KMS-11 (cell line): Measurements from ENCODE around the gene ACAP3.

Experiments
- H2AFZ ChIP-seq: fragments of 200-600 bp; sonication (generic); 2 replicates; pipeline ENCODE4 v1.6.1; 2016; ENCODE audit warnings: antibody characterized with exemption, mixed run types, low read depth
- H3K27ac ChIP-seq: fragments of 200-600 bp; sonication (generic); 2 replicates; pipeline ENCODE4 v1.6.1; 2016; ENCODE audit warnings: mild to moderate bottlenecking, mixed run types
- H3K27me3 ChIP-seq: fragments of 200-600 bp; sonication (generic); 2 replicates; pipeline ENCODE4 v1.6.1; 2017; ENCODE audit warnings: mild to moderate bottlenecking, low read depth, mixed run types, moderate library complexity; ENCODE audit not compliant: insufficient read depth
- H3K36me3 ChIP-seq: fragments of 200-600 bp; sonication (generic); 2 replicates; pipeline ENCODE4 v1.6.1; 2017; ENCODE audit warnings: mild to moderate bottlenecking, mixed run types; ENCODE audit not compliant: insufficient read depth
- H3K4me1 ChIP-seq: fragments of 200-600 bp; sonication (generic); 2 replicates; pipeline ENCODE4 v1.6.1; 2016; ENCODE audit warnings: mild to moderate bottlenecking, low read depth, mixed run types; ENCODE audit not compliant: poor library complexity, severe bottlenecking
- H3K4me2 ChIP-seq: fragments of 200-600 bp; sonication (generic); 2 replicates; pipeline ENCODE4 v1.7.0; 2016; ENCODE audit warnings: mild to moderate bottlenecking, mixed run types
- H3K4me3 ChIP-seq: fragments of 200-600 bp; sonication (generic); IDR thresholded peaks from 2 replicates; pipeline ENCODE4 v1.6.1; 2017; ENCODE audit warnings: low read depth, low read length, mixed read lengths; ENCODE audit not compliant: insufficient read depth
- H3K79me2 ChIP-seq: fragments of 200-600 bp; sonication (generic); 2 replicates; pipeline ENCODE4 v1.6.1; 2016; ENCODE audit warnings: low read depth, mixed run types; ENCODE audit not compliant: insufficient read depth
- H3K9ac ChIP-seq: fragments of 200-600 bp; sonication (generic); 2 replicates; pipeline ENCODE4 v1.6.1; 2016; ENCODE audit warnings: mild to moderate bottlenecking, mixed run types
- H4K20me1 ChIP-seq: fragments of 200-600 bp; sonication (generic); 2 replicates; pipeline ENCODE4 v1.6.1; 2016; ENCODE audit warnings: mild to moderate bottlenecking, mixed run types; ENCODE audit not compliant: insufficient read depth
- TF ChIP-seq, protein P1 (sequence below): fragments of 200-600 bp; sonication (generic); conservative IDR thresholded peaks from 2 replicates; pipeline ENCODE4 v1.6.1; 2017; ENCODE audit warnings: low read depth, mild to moderate bottlenecking, antibody characterized with exemption, low read length, moderate library complexity, mixed read lengths

ACAP3 gene

DNA sequence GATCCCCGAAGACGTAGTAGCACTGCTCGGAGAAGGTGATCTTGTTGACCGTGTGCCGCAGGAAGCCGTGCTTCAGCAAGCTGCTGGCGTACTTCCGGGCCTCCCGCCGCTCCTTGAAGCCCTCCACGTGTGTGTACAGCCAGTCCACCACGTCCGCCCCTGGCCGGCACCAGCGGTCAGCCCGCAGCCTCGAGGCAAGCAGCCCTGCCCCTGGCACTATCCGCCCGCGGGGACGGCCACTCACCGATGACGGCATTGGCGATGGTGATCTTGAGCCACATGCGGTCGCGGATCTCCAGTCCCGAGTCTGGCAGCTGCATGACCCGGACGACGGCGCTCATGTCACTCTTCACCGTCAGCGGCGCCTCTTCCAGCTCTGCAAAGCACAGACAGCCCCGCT lies 30.5 kb upstream of the ACAP3 start:
- Histone ChIP-seq H2AFZ (no peak overlapping the region), H3K27me3 (no peaks in the 10 kb centered on the region), H3K27ac (no peak overlapping the region), H3K4me1 (no peaks in the 10 kb centered on the region), H3K79me2 (no peaks in the 10 kb centered on the region), H4K20me1 (no peaks in the 10 kb centered on the region), H3K9ac (no peak overlapping the region), H3K36me3 (no peaks in the 10 kb centered on the region), H3K4me3 (no peak overlapping the region), H3K4me2 (no peak overlapping the region)
- TF ChIP-seq, protein P1, sequence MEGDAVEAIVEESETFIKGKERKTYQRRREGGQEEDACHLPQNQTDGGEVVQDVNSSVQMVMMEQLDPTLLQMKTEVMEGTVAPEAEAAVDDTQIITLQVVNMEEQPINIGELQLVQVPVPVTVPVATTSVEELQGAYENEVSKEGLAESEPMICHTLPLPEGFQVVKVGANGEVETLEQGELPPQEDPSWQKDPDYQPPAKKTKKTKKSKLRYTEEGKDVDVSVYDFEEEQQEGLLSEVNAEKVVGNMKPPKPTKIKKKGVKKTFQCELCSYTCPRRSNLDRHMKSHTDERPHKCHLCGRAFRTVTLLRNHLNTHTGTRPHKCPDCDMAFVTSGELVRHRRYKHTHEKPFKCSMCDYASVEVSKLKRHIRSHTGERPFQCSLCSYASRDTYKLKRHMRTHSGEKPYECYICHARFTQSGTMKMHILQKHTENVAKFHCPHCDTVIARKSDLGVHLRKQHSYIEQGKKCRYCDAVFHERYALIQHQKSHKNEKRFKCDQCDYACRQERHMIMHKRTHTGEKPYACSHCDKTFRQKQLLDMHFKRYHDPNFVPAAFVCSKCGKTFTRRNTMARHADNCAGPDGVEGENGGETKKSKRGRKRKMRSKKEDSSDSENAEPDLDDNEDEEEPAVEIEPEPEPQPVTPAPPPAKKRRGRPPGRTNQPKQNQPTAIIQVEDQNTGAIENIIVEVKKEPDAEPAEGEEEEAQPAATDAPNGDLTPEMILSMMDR: no peak

DNA sequence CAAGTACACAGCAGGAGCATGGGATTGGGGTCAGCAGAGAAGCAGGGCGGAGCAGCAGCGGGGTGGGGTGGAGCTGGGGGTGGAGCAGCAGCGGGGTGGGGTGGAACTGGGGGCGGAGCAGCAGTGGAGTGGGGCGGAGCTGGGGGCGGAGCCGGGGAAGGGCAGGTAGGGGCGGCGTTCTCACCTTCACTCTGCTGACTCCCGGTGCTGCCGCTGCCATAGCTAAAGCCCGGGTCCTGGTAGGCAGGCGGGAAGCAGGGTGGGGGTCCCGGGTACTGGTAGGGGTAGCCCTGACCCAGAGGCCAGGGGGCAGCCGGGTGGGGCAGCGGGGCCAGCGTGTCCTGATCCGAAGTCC lies 30.0 kb upstream of the ACAP3 start:
- H3K27me3 ChIP-seq: no peaks in the 10 kb centered on the region
- no peak overlapping the region for H2AFZ ChIP-seq
- H3K27ac ChIP-seq: no peak overlapping the region
- no peak overlapping the region for H3K9ac ChIP-seq
- TF ChIP-seq, protein P1: no peak
- no peak overlapping the region for H3K4me3 ChIP-seq
- H3K4me2 ChIP-seq: no peak overlapping the region
- H3K36me3 ChIP-seq: no peaks in the 10 kb centered on the region
- H3K4me1 ChIP-seq: no peaks in the 10 kb centered on the region
- H4K20me1 ChIP-seq: no peaks in the 10 kb centered on the region
- no peaks in the 10 kb centered on the region for H3K79me2 ChIP-seq

DNA sequence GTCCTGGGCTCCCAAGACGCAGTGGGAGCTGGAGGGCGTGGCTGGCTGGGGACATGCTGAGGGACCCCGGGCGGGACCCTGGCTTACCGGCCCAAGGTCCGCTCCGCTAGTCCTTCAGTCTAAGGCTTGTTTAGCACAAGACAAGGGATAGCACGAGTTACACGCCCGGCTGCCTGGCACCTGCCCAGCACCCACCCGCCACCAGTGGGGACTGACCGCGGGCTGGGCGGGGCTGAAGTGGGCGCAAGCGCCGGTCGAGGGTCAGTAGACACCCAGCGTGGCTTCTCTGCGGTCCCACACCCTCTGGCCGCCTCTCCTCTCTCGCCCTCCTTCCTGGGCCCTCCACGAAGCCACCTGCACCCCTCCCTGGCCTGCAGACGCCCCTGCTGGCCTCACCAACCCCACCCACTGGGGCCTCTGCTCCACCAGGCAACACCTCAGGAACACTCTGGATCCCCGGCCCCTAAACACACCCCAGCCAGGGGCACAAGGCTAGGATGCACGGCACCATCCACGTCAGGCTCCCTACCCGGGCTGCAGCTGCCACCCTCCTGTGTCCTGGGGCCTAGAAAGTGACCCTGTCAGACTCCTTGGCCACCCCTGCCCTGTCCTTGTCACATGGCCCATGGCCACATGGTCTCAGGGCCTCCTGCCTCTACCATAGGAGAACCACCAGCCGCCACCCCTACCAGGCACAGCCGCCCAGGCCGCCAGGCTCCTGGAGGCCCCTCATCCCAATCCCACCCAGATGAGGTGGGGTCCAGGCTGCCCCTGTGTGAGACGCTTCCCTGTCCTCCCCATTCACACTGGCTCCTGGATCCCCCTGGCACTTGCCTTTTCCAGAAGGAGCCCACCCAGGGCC lies 29.4 kb upstream of the ACAP3 start:
- Histone ChIP-seq H3K4me1 (no peaks in the 10 kb centered on the region), H2AFZ (no peak overlapping the region), H3K79me2 (no peaks in the 10 kb centered on the region), H3K4me2 (no peak overlapping the region), H4K20me1 (no peaks in the 10 kb centered on the region), H3K4me3 (no peak overlapping the region), H3K9ac (no peak overlapping the region), H3K36me3 (no peaks in the 10 kb centered on the region), H3K27me3 (no peaks in the 10 kb centered on the region), H3K27ac (no peak overlapping the region)
- TF ChIP-seq, protein P1: no peak

DNA sequence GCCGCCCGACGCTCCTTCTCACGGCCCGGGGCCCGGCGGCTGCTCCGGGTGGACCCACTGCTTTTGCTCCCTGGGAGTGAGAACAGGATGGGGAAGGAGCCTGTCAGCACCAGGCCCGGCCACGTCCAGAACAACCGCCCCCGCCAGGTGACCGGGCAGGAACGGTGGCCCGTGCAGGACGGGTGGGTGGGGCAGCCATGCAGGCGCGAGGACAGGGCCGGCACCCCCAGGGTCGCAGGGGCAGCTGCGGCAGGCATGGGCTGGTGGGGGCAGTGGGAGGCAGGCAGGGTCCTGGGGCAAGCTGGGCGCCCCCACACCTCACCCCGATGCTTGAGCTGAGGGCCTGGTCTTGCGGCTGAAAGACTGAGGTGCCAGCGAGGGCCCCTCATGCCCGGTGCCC lies 28.7 kb upstream of the ACAP3 start:
- H4K20me1 ChIP-seq: no peaks in the 10 kb centered on the region
- TF ChIP-seq, protein P1: no peak

More for the DNA sequence above, 28.7 kb upstream of the ACAP3 start:
- H3K79me2 ChIP-seq: no peaks in the 10 kb centered on the region
- no peaks in the 10 kb centered on the region for H3K4me1 ChIP-seq
- H2AFZ ChIP-seq: no peak overlapping the region
- H3K4me2 ChIP-seq: no peak overlapping the region
- no peaks in the 10 kb centered on the region for H3K36me3 ChIP-seq
- no peaks in the 10 kb centered on the region for H3K27me3 ChIP-seq
- no peak overlapping the region for H3K4me3 ChIP-seq
- H3K9ac ChIP-seq: no peak overlapping the region
- no peak overlapping the region for H3K27ac ChIP-seq
